HG03558 (cell line): Measurements from ENCODE around the gene SOCS3.

ENCODE experiments used
- ATAC-seq: cut with Tn5 transposase; IDR thresholded peaks from one replicate; pipeline ENCODE4 v1.9.1; 2021; ENCODE audit warnings: moderate number of reproducible peaks; ENCODE audit not compliant: unreplicated experiment; ENCODE audit errors: extremely low read depth

Gene SOCS3

GRCh38 chr17:78391843-78392242, 32.0 kb upstream of the SOCS3 start:
- no peak for ATAC-seq

- ATAC-seq, result no peak
Observed at GRCh38 chr17:78391051-78391431, 31.2 kb upstream of the SOCS3 start.

GRCh38 chr17:78390241-78391050, 30.6 kb upstream of the SOCS3 start:
- ATAC-seq, result no peak

GRCh38 chr17:78387977-78388941, 28.4 kb upstream of the SOCS3 start:
- ATAC-seq, result no peak

GRCh38 chr17:78384479-78385175, 24.8 kb upstream of the SOCS3 start:
- no peak for ATAC-seq

- no peak for ATAC-seq
Observed at GRCh38 chr17:78383725-78384471, 24.0 kb upstream of the SOCS3 start.

- ATAC-seq, result no peak
Observed at GRCh38 chr17:78381601-78382232, 21.8 kb upstream of the SOCS3 start.

GRCh38 chr17:78380370-78380769, 20.5 kb upstream of the SOCS3 start:
- no peak for ATAC-seq

GRCh38 chr17:78379131-78379491, 19.2 kb upstream of the SOCS3 start:
- ATAC-seq, result no peak

- ATAC-seq, result no peak
Observed at GRCh38 chr17:78378225-78379130, 18.6 kb upstream of the SOCS3 start, which contains the start of gene PGS1. TSS of gene PGS1 (plus strand) at chr17:78378649. CDS start at chr17:78378666, 17 bp downstream.

GRCh38 chr17:78377858-78378224, 18.0 kb upstream of the SOCS3 start:
- ATAC-seq, result no peak

GRCh38 chr17:78376161-78376560, 16.3 kb upstream of the SOCS3 start:
- no peak for ATAC-seq

GRCh38 chr17:78375401-78376151, 15.7 kb upstream of the SOCS3 start:
- no peak for ATAC-seq

GRCh38 chr17:78374631-78375274, 14.9 kb upstream of the SOCS3 start:
- no peak for ATAC-seq

- ATAC-seq, result no peak
Observed at GRCh38 chr17:78374189-78374588, 14.3 kb upstream of the SOCS3 start.

GRCh38 chr17:78372841-78373240, 13.0 kb upstream of the SOCS3 start:
- ATAC-seq, result no peak

GRCh38 chr17:78371056-78371455, 11.2 kb upstream of the SOCS3 start:
- no peak for ATAC-seq
